ENCODE measurements around the gene CCDC186. TPM values are rescaled to one million over a fixed set of nuclear protein-coding genes. Genes with fewer than 3 reads are reported as not detected.
"Not testable (repeated sequence)": the region's sequence is repeated elsewhere in the genome, so short reads cannot be mapped to it uniquely, and the experiment has no call there.

CCDC186 gene
- total RNA-seq, 1 donor from 2014 or later: 5.6 TPM

GRCh38 chr10:114174695-114175188, 739 bp upstream of the CCDC186 start:
- DNase-seq (ENCODE audit: low spot score): peak; percentile 79
- peak; percentile 71 for ATAC-seq

DNA sequence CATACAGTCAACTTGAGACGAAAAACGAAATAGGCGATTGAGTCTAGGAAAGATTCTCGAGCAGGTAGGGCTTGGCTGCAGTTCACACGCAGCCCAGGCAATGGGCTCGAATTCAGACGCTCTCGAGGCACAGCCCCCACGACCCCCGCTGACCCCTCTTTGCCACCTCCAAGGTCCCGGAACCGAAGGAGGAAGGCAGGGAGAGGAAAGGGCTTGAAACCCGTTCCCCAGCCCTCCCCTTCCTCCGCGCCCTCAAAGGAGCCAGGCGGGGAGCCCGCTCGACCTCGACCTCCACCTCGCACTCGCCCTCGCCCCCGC, 441 bp downstream of the CCDC186 start:
- DNase-seq (ENCODE audit: low spot score) (no peak), ATAC-seq (peak; percentile 15)

- DNase-seq (ENCODE audit: low spot score) (no peak), ATAC-seq (no peak)
These were observed 1.0 kb downstream of the CCDC186 start for GRCh38 chr10:114172776-114173602.

DNA sequence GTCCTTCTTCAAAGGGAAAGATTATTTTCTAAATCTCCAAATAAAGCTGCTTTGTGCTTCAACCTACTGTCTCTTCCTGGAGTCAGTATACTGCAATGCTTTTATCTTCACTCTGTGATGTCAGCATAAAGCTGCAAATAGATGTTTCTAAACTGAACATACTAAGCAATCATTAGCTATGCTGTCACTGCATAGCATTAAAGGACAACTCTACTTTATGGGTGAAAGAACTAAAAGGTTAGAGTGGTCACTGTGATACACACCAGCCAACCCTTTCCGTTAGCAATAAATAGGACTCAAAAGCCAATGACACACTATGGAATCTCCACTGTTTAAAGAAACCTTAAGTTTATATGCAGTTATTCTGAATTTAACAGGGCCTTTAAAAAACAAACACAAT, 1.8 kb downstream of the CCDC186 start:
- ATAC-seq: no peak

DNA sequence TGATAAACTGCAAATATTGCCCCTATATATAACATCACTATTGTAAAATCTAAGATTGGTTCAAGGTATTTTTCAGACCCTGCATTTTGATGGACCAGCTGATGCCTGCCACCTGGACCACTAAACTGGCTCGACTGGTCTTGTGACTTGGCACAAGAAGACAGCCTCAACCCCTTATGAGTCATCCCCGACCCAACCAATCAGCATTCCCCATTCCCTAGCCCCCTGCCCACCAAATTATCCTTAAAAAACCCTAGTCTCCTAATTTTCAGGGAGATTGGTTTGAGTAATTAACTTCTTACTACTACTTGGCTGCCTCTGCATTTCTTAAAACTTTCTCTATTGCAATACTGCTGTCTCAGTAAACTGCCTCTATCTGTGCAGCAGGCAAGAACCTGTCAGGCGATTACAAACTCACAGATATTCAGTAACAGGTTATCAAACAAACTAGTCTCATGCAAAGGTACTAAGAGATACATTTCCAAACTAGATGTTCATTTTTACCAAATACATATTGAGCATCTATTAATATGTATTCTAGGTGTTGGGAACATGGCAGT, 5.5 kb downstream of the CCDC186 start:
- ATAC-seq (no peak), DNase-seq (ENCODE audit: low spot score) (no peak)

More for the DNA sequence above, 1.8 kb downstream of the CCDC186 start:
- no peak for DNase-seq (ENCODE audit: low spot score)

DNA sequence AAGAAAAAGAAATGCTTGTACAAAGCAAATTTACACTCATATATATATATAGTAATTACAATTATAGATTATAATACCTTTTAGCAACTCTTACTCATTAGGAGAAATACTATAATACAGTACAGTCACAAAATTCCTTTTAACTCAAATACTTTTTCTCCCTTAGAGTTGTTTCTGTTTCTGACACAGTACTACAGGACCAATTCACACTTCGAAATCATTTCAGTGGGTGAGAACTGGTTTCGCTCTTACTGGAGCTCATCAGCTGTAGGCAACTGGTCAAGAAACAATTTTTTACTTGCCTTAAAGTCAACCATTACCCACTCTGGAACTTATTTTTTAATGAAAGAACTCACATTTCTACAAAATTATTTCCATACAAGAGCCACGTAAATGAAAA, 6.0 kb downstream of the CCDC186 start:
- DNase-seq (ENCODE audit: low spot score) (no peak), ATAC-seq (no peak)

GRCh38 chr10:114166494-114166893, 7.5 kb downstream of the CCDC186 start:
- no peak for ATAC-seq
- no peak for DNase-seq (ENCODE audit: low spot score)

DNA sequence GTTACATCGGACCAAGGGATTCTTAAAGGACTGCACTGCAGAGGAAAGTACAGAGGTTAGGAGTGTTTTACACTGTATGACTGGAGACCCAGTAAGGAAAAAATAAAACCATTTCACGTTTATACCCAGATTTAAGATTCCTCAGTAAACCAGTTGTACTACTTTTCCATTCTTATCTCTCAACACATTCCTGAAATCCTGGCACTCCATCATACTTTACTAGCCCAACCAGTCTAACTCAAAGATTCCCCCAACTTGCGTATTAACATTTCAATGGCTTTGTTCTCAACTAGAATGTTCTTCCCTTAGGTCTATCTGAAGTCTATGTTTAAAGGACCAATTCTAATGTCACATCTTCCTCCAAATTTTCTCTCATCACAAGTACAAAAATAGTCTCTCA, 8.0 kb downstream of the CCDC186 start:
- DNase-seq (ENCODE audit: low spot score) (no peak), ATAC-seq (no peak)

- DNase-seq (ENCODE audit: low spot score) (no peak), ATAC-seq (no peak)
These were observed 10.9 kb downstream of the CCDC186 start for GRCh38 chr10:114163062-114163461.

- no peak for DNase-seq (ENCODE audit: low spot score)
- ATAC-seq: no peak
These were observed 16.1 kb downstream of the CCDC186 start for GRCh38 chr10:114157912-114158311.

DNA sequence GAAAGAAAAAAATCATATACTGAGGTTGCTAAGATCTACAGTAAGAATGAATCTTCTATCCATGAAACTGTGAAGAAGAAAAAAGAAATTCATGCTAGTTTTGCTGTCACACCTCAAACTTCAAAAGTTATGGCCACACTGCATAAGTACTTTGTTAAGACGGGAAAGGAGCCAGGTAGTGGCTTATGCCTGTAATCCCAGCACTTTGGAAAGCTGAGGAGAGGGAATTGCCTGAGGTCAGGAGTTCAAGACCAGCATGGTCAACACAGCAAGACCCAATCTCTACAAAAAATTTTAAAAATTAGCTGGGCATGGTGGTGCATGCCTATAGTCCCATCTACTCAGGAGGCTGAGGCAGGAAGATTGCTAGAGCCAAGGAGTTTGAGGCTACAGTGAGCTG, 22.1 kb downstream of the CCDC186 start:
- ATAC-seq (no peak), DNase-seq (ENCODE audit: low spot score) (no peak)

GRCh38 chr10:114151486-114151885, 22.5 kb downstream of the CCDC186 start:
- no peak for DNase-seq (ENCODE audit: low spot score)
- ATAC-seq: no peak

GRCh38 chr10:114149476-114149875, 24.5 kb downstream of the CCDC186 start:
- DNase-seq (ENCODE audit: low spot score); ATAC-seq: not testable (repeated sequence)

DNA sequence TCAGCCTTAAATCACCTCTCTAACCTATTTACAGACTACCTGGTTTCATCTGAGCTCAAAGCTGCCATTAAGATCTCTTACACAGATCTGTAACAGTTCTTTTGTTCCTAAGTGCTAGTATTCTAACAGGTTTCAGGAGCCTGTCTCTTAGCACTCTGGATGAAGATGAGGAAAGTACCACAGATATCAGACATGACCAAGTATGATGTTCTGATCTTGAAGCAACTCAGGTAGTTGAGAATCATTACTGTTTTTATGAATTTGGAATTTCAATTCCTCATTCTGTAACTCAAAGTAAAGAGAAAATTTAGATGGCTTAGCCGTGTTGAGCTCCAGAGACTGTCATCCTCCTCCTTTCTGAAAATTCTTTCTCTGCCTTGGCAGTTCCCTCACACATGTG, 30.8 kb downstream of the CCDC186 start:
- no peak for DNase-seq (ENCODE audit: low spot score)
- no peak for ATAC-seq

DNA sequence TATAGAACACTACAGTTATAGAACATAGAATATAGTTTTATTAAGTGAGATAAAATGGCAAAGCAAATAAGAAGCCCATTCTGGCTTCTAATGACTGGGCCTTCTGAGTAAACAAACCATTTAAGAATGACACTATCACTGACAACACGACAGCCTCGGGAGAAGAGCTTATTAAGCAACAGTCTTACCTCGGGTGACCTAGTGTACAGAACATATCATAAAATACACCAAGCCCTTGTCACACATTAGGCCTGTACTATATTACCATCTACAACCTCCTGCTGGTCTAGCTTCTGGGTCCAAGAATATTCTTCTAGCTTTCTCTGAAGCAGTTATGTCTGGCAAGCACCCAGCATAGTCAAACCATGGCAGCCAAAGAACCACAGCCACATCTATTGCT, 32.0 kb downstream of the CCDC186 start:
- ATAC-seq: no peak

GRCh38 chr10:114140827-114141226, 33.2 kb downstream of the CCDC186 start:
- ATAC-seq; DNase-seq (ENCODE audit: low spot score): not testable (repeated sequence)

More for the DNA sequence above, 32.0 kb downstream of the CCDC186 start:
- no peak for DNase-seq (ENCODE audit: low spot score)

GRCh38 chr10:114140036-114140435, 34.0 kb downstream of the CCDC186 start:
- DNase-seq (ENCODE audit: low spot score) (no peak), ATAC-seq (no peak)

DNA sequence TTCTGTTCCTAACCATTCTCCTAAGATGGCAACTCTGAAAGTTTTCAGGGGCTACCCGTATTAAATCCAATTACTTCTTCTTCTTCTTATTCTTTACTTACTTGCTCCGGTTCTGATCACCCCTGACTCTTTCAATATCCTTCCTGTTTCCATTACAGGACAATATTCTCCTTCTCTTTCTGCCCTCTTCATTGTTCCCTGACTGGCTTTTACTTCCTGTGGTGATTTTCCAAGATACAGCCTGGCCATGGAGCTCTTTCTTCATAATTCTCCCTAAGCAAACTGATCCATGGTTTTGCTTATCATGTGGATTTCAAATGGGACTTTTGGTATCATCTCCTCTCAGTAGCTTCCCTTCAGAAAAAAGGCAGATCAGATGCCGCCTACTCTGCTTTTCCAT, 35.4 kb downstream of the CCDC186 start:
- no peak for DNase-seq (ENCODE audit: low spot score)
- no peak for ATAC-seq

GRCh38 chr10:114135476-114135875, 38.5 kb downstream of the CCDC186 start:
- DNase-seq (ENCODE audit: low spot score): no peak
- ATAC-seq: no peak

DNA sequence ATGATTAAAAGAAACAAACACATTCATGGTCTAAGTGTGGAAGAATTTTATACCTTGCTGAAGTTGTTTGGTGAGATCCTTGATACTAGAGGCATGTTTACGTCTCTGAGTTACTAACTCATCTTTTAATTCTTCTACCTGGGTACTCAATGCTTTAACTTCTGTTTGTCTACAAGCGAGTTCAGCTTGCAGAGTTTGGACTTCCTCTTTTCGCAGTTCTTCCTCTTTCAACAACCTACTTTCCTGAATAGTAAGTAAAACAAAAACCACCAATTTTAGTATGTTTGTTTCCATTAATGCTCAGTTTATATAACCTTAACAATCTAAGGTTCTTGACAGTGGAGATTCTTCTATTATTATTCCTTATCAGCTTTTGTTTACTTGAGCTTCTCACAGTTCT, 42.9 kb downstream of the CCDC186 start:
- DNase-seq (ENCODE audit: low spot score) (no peak), ATAC-seq (no peak)

- ATAC-seq: no peak
These were observed 53.0 kb downstream of the CCDC186 start for GRCh38 chr10:114121031-114121430.

GRCh38 chr10:114118514-114118913, 55.5 kb downstream of the CCDC186 start:
- ATAC-seq (no peak), DNase-seq (ENCODE audit: low spot score) (no peak)

More at GRCh38 chr10:114121031-114121430, 53.0 kb downstream of the CCDC186 start:
- DNase-seq (ENCODE audit: low spot score): no peak
